Osteoblast (primary cell): ENCODE measurements around the gene DCAF16. TPM values are rescaled to one million over a fixed set of nuclear protein-coding genes. Genes with fewer than 3 reads are reported as not detected.

Source experiments
- DNase-seq: peaks from one replicate; pipeline ENCODE4 v3.0.0; 2011; ENCODE audit warnings: low spot score, mixed read lengths; ENCODE audit not compliant: insufficient read length; ENCODE audit errors: missing footprints
- H2AFZ ChIP-seq: 2 replicates; pipeline ENCODE4 v1.6.0; 2011; ENCODE audit warnings: mild to moderate bottlenecking, low read length
- H3K27ac ChIP-seq: 2 replicates; pipeline ENCODE4 v1.5.1; 2011; ENCODE audit warnings: mild to moderate bottlenecking, low read depth, low read length, moderate library complexity
- H3K27me3 ChIP-seq: 2 replicates; pipeline ENCODE4 v1.6.0; 2012; ENCODE audit warnings: mild to moderate bottlenecking, control low read depth, inconsistent platforms, low read length, moderate library complexity; ENCODE audit not compliant: insufficient read depth
- H3K36me3 ChIP-seq: 2 replicates; pipeline ENCODE4 v1.5.1; 2011; ENCODE audit warnings: mild to moderate bottlenecking, low read length, control low read depth, moderate library complexity; ENCODE audit not compliant: insufficient read depth
- H3K4me1 ChIP-seq: 2 replicates; pipeline ENCODE4 v1.5.1; 2011; ENCODE audit warnings: mild to moderate bottlenecking, low read length, control low read depth, moderate library complexity; ENCODE audit not compliant: insufficient read depth
- H3K4me2 ChIP-seq: 2 replicates; pipeline ENCODE4 v1.6.0; 2011; ENCODE audit warnings: mild to moderate bottlenecking, low read length; ENCODE audit not compliant: insufficient read depth
- H3K4me3 ChIP-seq: fragments of 200-600 bp; sonication (generic); 3 replicates; pipeline ENCODE4 v1.5.1; 2012; ENCODE audit warnings: mild to moderate bottlenecking, low read length, inconsistent platforms; ENCODE audit not compliant: insufficient read depth
- H3K79me2 ChIP-seq: 2 replicates; pipeline ENCODE4 v1.6.0; 2012; ENCODE audit warnings: mild to moderate bottlenecking, low read length, control low read depth, inconsistent platforms; ENCODE audit not compliant: insufficient read depth
- H3K9me3 ChIP-seq: 2 replicates; pipeline ENCODE4 v1.5.1; 2011; ENCODE audit warnings: low read depth, low read length, control low read depth
- H4K20me1 ChIP-seq: 2 replicates; pipeline ENCODE4 v1.6.0; 2012; ENCODE audit warnings: mild to moderate bottlenecking, low read length, control low read depth; ENCODE audit not compliant: insufficient read depth
- CTCF ChIP-seq: IDR thresholded peaks from 2 replicates; pipeline ENCODE4 v1.5.1; 2011; ENCODE audit warnings: mild to moderate bottlenecking, low read depth, low read length, moderate library complexity; ENCODE audit errors: extremely low read depth
- total RNA-seq: library from RNA; depleted of rRNA; stranded (reverse); fragments of >200 nt; gene quantifications from 2 replicates; pipeline ENCODE4 v1.2.3, GENCODE V29; 2012

DCAF16 gene
- total RNA-seq, 1 donor = 35.1 TPM

GRCh38 chr4:17769406-17770174 lies 41.0 kb downstream of the DCAF16 start:
- Histone ChIP-seq H3K79me2 (no peaks in the 10 kb centered on the region), H3K36me3 (no peaks in the 10 kb centered on the region), H3K27me3 (no peaks in the 10 kb centered on the region), H3K9me3 (no peaks in the 10 kb centered on the region), H3K27ac (no peak overlapping the region), H3K4me1 (no peaks in the 10 kb centered on the region), H2AFZ (no peak overlapping the region), H4K20me1 (no peaks in the 10 kb centered on the region), H3K4me2 (no peak overlapping the region), H3K4me3 (no peak overlapping the region)
- DNase-seq = no peak
- no peak for TF ChIP-seq CTCF

- Histone ChIP-seq H3K4me1 (no peaks in the 10 kb centered on the region), H3K4me3 (no peak overlapping the region), H3K27me3 (no peaks in the 10 kb centered on the region), H3K36me3 (no peaks in the 10 kb centered on the region), H2AFZ (no peak overlapping the region), H4K20me1 (no peaks in the 10 kb centered on the region), H3K4me2 (no peak overlapping the region), H3K9me3 (no peaks in the 10 kb centered on the region), H3K27ac (no peak overlapping the region), H3K79me2 (no peaks in the 10 kb centered on the region)
- TF ChIP-seq CTCF = no peak
- DNase-seq = no peak
Measured at GRCh38 chr4:17766826-17767458, 43.6 kb downstream of the DCAF16 start.

GRCh38 chr4:17765514-17766286 lies 44.9 kb downstream of the DCAF16 start:
- no peak for TF ChIP-seq CTCF
- no peaks in the 10 kb centered on the region for H3K27me3 ChIP-seq
- H3K4me2 ChIP-seq = no peak overlapping the region
- no peaks in the 10 kb centered on the region for H3K79me2 ChIP-seq
- no peak for DNase-seq
- no peaks in the 10 kb centered on the region for H3K9me3 ChIP-seq
- no peaks in the 10 kb centered on the region for H3K4me1 ChIP-seq
- H2AFZ ChIP-seq = no peak overlapping the region
- no peaks in the 10 kb centered on the region for H3K36me3 ChIP-seq
- no peaks in the 10 kb centered on the region for H4K20me1 ChIP-seq
- H3K27ac ChIP-seq = no peak overlapping the region
- H3K4me3 ChIP-seq = no peak overlapping the region

GRCh38 chr4:17763931-17764330 lies 46.6 kb downstream of the DCAF16 start:
- no peak for DNase-seq

More at GRCh38 chr4:17763931-17764330, 46.6 kb downstream of the DCAF16 start:
- H3K79me2 ChIP-seq = no peaks in the 10 kb centered on the region
- H3K4me1 ChIP-seq = no peaks in the 10 kb centered on the region
- H3K27me3 ChIP-seq = no peaks in the 10 kb centered on the region
- no peak overlapping the region for H2AFZ ChIP-seq
- H3K4me2 ChIP-seq = no peak overlapping the region
- no peak overlapping the region for H3K27ac ChIP-seq
- no peak for TF ChIP-seq CTCF
- H3K36me3 ChIP-seq = no peaks in the 10 kb centered on the region
- no peak overlapping the region for H3K4me3 ChIP-seq
- no peaks in the 10 kb centered on the region for H4K20me1 ChIP-seq
- H3K9me3 ChIP-seq = no peaks in the 10 kb centered on the region
